ENCODE results near the gene ZNF189.

DNA sequence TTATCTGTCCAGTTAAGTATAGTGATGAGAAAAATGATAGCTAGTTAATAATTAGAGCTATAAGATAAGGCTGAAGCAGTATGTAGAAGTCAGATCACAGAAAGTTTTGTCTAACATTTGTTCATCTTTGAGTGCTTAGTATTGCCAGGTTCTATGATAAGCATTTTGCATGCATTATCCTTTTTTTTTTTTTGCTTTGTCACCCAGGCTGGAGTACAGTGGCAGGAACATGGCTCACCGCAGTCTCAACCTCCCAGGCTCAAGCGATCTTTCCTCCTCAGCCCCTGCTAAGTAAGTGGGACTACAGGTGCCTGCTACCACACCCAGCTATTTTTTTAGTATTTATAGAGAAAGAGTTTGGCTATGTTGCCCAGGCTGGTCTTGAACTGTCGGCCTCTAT lies 31.3 kb upstream of the ZNF189 start:
- TF ChIP-seq, protein P1, sequence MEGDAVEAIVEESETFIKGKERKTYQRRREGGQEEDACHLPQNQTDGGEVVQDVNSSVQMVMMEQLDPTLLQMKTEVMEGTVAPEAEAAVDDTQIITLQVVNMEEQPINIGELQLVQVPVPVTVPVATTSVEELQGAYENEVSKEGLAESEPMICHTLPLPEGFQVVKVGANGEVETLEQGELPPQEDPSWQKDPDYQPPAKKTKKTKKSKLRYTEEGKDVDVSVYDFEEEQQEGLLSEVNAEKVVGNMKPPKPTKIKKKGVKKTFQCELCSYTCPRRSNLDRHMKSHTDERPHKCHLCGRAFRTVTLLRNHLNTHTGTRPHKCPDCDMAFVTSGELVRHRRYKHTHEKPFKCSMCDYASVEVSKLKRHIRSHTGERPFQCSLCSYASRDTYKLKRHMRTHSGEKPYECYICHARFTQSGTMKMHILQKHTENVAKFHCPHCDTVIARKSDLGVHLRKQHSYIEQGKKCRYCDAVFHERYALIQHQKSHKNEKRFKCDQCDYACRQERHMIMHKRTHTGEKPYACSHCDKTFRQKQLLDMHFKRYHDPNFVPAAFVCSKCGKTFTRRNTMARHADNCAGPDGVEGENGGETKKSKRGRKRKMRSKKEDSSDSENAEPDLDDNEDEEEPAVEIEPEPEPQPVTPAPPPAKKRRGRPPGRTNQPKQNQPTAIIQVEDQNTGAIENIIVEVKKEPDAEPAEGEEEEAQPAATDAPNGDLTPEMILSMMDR (IDR thresholded peaks at IDR 0.05), result no peak
- TF ChIP-seq ZFX (IDR thresholded peaks at IDR 0.05; ENCODE audit: borderline replicate concordance), result no peak

Measured in 22Rv1 (cell line).